NOMO-1 (cell line): ENCODE measurements around the gene ELP2.

Experiments used
- DNase-seq, 2 experiments: peaks; one replicate each; lab custom pipeline; 2025; ENCODE audit not compliant: unreplicated experiment in 2 of 2; lab: John Stamatoyannopoulos, UW

The ELP2 gene

DNA sequence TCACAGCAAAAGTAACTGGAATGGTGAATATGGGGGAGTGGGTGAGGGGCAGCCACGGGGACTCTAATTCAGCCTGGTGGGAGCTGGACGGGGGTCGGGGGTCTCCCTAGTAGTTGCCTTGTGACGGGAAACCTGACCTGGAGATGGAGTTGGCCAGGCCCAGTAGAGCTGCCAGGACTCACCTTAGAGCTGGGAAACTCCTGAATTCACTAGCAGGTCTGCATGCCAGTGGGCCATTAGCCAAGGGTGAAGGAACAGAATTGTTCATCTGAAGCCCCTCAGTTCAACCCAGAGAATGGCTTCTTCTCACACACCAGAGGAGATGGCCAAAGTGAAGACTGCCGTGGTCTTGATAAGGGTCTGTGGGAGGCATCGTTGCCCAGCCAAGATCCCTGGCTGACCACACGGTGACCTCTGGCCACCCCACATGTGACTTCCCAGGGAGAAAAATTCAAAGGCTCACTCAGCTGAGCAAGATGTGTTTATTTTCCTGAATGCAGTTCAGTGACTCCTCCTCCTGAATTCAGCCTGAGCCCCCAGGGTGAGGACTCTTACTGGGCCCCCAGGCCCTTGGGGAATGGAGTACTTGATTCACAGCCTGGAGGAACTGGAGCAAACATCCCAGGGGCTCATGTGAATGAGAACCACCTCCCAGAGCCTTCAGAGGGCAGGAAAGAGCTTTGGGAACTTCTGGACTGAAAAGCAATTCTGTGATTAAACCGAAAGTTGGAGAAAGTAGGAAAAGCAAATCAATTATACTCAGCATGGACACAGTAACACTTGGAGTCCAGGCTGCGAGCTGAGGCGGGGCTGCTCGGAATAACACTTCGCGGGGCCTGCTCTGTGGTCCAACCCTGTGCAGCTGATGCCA is 82.8 kb downstream of the ELP2 start:
- no peak for DNase-seq

DNA sequence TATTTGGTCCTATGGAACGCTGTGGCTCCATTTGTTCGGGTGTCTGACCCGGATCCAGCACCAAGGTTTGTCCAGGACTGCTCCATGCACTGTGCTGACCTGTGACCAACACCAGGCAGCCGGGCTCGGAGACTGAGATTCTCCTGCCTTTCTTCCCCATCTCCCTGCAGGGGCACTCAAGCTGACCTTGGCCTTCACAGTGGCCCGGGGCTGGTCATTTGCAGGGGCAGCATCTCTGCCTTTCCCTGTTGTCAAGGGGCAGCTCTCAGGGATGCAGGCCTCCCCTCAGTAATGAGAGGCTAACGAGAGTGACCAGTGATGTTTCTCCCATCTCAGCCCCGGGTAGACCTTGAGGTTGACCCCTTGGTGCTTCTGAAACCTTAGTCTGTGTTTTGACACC is 85.1 kb downstream of the ELP2 start:
- DNase-seq = no peak

DNA sequence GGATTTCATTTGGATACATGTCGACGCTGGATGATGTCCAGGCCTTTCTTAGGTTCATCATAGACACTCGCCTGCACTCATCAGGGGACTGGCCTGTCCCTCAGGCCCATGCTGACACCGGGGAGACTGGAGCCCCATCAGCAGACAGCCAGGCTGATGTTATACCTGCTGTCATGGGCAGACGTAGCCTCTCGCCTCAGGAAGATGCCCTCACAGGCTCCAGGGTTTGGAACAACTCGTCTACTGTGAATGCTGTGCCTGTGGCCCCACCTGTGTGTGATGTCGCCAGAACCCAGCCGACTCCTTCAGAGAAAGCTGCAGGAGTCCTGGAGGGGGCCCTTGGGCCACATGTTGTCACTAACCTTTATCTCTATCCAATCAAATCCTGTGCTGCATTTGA is 85.9 kb downstream of the ELP2 start:
- DNase-seq = no peak

DNA sequence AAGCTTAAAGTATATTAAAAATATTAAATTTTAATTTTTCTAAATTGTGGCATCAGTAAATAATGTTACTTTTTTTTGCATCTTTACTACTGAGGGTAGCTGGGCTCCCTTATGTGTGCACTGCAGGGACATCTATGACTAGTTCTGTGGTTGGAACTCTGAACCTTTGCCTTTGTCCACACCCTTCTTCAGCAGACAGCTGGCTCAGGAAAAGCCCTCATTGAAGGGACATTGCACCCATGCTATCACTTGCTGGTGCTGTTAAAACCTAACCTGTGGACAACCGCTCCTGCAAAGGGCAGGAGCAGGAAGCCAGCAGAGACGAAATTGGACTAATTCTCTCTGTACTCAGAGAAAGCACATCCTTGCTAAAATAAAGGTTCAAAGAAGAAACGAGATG is 87.6 kb downstream of the ELP2 start:
- DNase-seq = no peak

DNA sequence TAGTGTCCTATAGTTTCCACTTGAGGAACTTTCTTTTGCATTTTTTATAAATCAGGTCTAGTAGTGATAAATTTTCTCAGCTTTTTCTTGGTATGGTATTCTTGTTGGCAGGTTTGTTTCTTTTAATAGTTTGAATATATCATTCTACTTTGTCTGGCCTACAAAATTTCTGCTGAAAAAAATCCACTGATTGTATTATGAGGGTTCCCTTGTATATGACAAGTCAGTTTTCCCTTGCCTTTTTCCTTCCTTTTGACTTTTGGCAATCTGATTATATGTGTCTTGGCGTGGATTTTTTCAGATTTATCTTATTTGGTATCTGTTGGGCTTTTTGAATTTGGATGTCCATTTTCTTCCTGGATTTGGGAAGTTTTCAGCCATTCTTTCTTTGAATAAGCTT is 99.5 kb downstream of the ELP2 start:
- DNase-seq = no peak
